Measurements from ENCODE around the gene CDKL4. TPM values are rescaled to one million over a fixed set of nuclear protein-coding genes. Genes with fewer than 3 reads are reported as not detected.
A peak's percentile ranks its signal among the peaks of the same experiment; 100 is the strongest.

CDKL4 gene
- total RNA-seq, 1 experiment from 2014 or later: not detected

GRCh38 chr2:39181297-39181696 is 62.5 kb downstream of the CDKL4 start:
- H3K9me2 ChIP-seq (ENCODE audit: insufficient read depth): no peaks in the 10 kb centered on the region
- H2AFZ ChIP-seq: no peak overlapping the region
- ChIA-PET CTCF (no interaction called here), POLR2A (ENCODE audit: unreplicated experiment) (no interaction called here)
- H4K20me1 ChIP-seq (ENCODE audit: insufficient read depth): no peaks in the 10 kb centered on the region
- no peaks in the 10 kb centered on the region for H3K27me3 ChIP-seq (ENCODE audit: insufficient read depth, low read depth)
- H3K27ac ChIP-seq: no peak overlapping the region
- TF ChIP-seq EZH2 (IDR thresholded peaks at IDR 0.05; ENCODE audit: low read depth): no peak
- TF ChIP-seq, protein P1, sequence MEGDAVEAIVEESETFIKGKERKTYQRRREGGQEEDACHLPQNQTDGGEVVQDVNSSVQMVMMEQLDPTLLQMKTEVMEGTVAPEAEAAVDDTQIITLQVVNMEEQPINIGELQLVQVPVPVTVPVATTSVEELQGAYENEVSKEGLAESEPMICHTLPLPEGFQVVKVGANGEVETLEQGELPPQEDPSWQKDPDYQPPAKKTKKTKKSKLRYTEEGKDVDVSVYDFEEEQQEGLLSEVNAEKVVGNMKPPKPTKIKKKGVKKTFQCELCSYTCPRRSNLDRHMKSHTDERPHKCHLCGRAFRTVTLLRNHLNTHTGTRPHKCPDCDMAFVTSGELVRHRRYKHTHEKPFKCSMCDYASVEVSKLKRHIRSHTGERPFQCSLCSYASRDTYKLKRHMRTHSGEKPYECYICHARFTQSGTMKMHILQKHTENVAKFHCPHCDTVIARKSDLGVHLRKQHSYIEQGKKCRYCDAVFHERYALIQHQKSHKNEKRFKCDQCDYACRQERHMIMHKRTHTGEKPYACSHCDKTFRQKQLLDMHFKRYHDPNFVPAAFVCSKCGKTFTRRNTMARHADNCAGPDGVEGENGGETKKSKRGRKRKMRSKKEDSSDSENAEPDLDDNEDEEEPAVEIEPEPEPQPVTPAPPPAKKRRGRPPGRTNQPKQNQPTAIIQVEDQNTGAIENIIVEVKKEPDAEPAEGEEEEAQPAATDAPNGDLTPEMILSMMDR (conservative IDR thresholded peaks at IDR 0.05): no peak
- H3K79me2 ChIP-seq (ENCODE audit: low read depth): no peaks in the 10 kb centered on the region
- H3K36me3 ChIP-seq (ENCODE audit: low read depth): no peaks in the 10 kb centered on the region
- intact Hi-C loops (cut with micrococcal nuclease; ENCODE audit: unreplicated experiment): loop anchor here (5.0 kb wide), 1 partner anchor 39 kb away; no protein-coding TSS in a partner anchor
- H3K9me3 ChIP-seq (ENCODE audit: insufficient read depth, low read depth): no peaks in the 10 kb centered on the region
- H3K4me3 ChIP-seq: no peak overlapping the region
- H3K4me1 ChIP-seq (replicated peaks; ENCODE audit: insufficient read depth): peaks cover 14% of the 10 kb centered on the region
- BruUV-seq (replicated peaks): no TSS peak
- no peaks in the 10 kb centered on the region for H3F3A ChIP-seq (ENCODE audit: insufficient read depth, low read depth)
- no peak overlapping the region for H3K4me2 ChIP-seq
- DNase-seq: no peak

DNA sequence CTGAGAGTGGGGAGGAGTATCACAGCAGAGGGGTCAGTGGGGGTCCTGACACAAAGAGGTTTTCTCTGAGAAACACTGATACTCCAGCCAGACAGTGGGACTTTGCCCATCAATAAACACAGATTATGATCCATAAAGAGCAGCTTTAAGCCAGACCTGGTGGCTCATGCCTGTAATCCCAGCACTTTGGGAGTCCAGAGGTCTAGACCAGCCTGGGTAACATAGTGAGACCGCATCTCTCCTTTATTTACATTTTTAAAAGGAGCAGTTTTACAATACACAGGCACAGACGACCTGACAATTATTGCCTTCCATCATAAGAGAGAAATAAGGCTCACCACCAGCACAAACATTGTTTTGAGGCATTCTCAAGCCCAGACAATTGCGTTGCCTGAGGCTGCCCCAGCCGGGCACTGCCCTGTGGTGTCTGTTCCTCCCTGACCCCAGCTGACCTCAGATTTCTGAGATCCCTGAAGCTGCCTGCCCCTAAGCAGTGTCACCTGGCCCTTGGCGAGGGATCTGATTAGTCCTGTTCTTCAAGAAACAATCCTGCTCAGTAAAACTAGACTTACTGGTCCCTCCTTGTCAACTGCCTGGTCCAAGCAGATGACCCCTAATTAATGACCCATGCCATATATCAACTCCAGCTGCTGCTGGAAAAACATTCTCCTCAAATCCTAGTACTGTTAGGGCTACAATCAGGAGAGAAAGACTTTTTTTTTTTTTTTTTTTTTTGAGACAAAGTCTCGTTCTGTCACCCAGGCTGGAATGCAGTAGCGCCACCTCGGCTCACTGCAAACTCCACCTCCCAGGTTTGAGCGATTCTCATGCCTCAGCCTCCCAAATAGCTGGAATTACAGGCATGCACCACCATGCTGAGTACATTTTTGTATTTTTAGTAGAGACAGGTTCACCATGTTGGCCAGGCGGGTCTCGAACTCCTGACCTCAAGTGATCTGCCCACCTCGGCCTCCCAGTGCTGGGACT is 63.5 kb downstream of the CDKL4 start:
- H3K4me2 ChIP-seq: peak overlapping the region; percentile 30; the same call in 1 of the 2 replicates
- no peak for TF ChIP-seq EZH2 (IDR thresholded peaks at IDR 0.05; ENCODE audit: low read depth)
- TF ChIP-seq, protein P1 (conservative IDR thresholded peaks at IDR 0.05): no peak
- peak; percentile 82 to 88 for DNase-seq
- no peaks in the 10 kb centered on the region for H3K79me2 ChIP-seq (ENCODE audit: low read depth)
- no peaks in the 10 kb centered on the region for H4K20me1 ChIP-seq (ENCODE audit: insufficient read depth)
- no peaks in the 10 kb centered on the region for H3F3A ChIP-seq (ENCODE audit: insufficient read depth, low read depth)
- intact Hi-C loops (cut with micrococcal nuclease; ENCODE audit: unreplicated experiment): loop anchor here (1.0 to 5.0 kb wide), 2 partner anchors 38 to 56 kb away; no protein-coding TSS in a partner anchor
- POLR2A ChIA-PET (ENCODE audit: unreplicated experiment): no interaction called here
- peaks cover 14% of the 10 kb centered on the region for H3K4me1 ChIP-seq (replicated peaks; ENCODE audit: insufficient read depth)
- H3K27me3 ChIP-seq (ENCODE audit: insufficient read depth, low read depth): no peaks in the 10 kb centered on the region
- CTCF ChIA-PET: interaction anchor here (0.8 kb wide), 1 partner anchor 233 kb away, joined by 6 read pairs; no protein-coding TSS in a partner anchor
- no peak overlapping the region for H3K27ac ChIP-seq
- no peaks in the 10 kb centered on the region for H3K36me3 ChIP-seq (ENCODE audit: low read depth)
- no peaks in the 10 kb centered on the region for H3K9me3 ChIP-seq (ENCODE audit: insufficient read depth, low read depth)
- BruUV-seq (replicated peaks): no TSS peak
- no peaks in the 10 kb centered on the region for H3K9me2 ChIP-seq (ENCODE audit: insufficient read depth)
- H2AFZ ChIP-seq: no peak overlapping the region
- H3K4me3 ChIP-seq: no peak overlapping the region

DNA sequence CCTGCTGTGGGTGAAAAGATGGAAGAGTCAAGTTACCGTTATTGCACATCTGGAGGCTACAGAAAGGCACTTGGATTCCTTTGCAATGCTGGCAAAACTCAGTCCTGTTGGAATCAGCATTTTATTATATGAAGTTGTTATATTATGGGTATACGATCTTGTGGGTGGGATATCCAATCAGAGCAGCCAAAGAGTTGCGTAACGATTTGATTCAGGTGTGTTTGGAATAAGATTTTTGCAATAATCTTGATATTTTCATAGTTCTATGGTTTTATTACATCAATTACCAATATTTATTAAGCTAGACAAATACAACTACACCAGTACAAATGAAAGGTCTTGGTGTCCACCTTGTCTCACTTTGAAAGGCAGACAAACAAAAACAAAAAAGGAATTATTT is 65.0 kb downstream of the CDKL4 start:
- DNase-seq: no peak
- TF ChIP-seq, protein P1 (conservative IDR thresholded peaks at IDR 0.05): no peak
- TF ChIP-seq EZH2 (IDR thresholded peaks at IDR 0.05; ENCODE audit: low read depth): no peak
- Histone ChIP-seq H4K20me1 (ENCODE audit: insufficient read depth) (no peaks in the 10 kb centered on the region), H3K4me3 (no peak overlapping the region), H3K27ac (no peak overlapping the region), H3K27me3 (ENCODE audit: insufficient read depth, low read depth) (no peaks in the 10 kb centered on the region), H3K9me2 (ENCODE audit: insufficient read depth) (no peaks in the 10 kb centered on the region), H3K4me1 (replicated peaks; ENCODE audit: insufficient read depth) (peaks cover 14% of the 10 kb centered on the region), H3F3A (ENCODE audit: insufficient read depth, low read depth) (no peaks in the 10 kb centered on the region), H3K9me3 (ENCODE audit: insufficient read depth, low read depth) (no peaks in the 10 kb centered on the region), H3K79me2 (ENCODE audit: low read depth) (no peaks in the 10 kb centered on the region), H3K36me3 (ENCODE audit: low read depth) (no peaks in the 10 kb centered on the region), H2AFZ (no peak overlapping the region), H3K4me2 (no peak overlapping the region)
- intact Hi-C loops (cut with micrococcal nuclease; ENCODE audit: unreplicated experiment): no loop called here
- ChIA-PET CTCF (no interaction called here), POLR2A (ENCODE audit: unreplicated experiment) (no interaction called here)
- no TSS peak for BruUV-seq (replicated peaks)
